Vagina (tissue), 2 donors: Measurements from ENCODE around the gene EEIG1. TPM values are rescaled to one million over a fixed set of nuclear protein-coding genes. Genes with fewer than 3 reads are reported as not detected.
A peak's percentile ranks its signal among the peaks of the same experiment; 100 is the strongest.

Source experiments
- DNase-seq, 2 donors: peaks; one replicate each; pipeline ENCODE4 v3.0.0-alpha.2; 2017; ENCODE audit errors: extremely low spot score in 2 of 2
- H3K27ac ChIP-seq: fragments of 200-600 bp; sonication (generic); one replicate; pipeline ENCODE4 v1.5.1; 2019
- H3K27me3 ChIP-seq: fragments of 200-600 bp; sonication (generic); one replicate; pipeline ENCODE4 v1.5.1; 2019
- H3K36me3 ChIP-seq, 2 donors: fragments of 200-600 bp; sonication (generic); one replicate each; pipeline ENCODE4 v1.5.1; 2017 to 2019
- H3K4me1 ChIP-seq: fragments of 200-600 bp; sonication (generic); one replicate; pipeline ENCODE4 v1.5.1; 2019
- H3K4me3 ChIP-seq, 2 donors: fragments of 200-600 bp; sonication (generic); 1 replicate in 1 of 2; 2 replicates in 1 of 2; pipeline ENCODE4 v1.5.1; 2016 to 2019
- H3K9me3 ChIP-seq: fragments of 200-600 bp; sonication (generic); one replicate; pipeline ENCODE4 v1.5.1; 2019
- POLR2A ChIP-seq, 2 donors: fragments of 450-650 bp; IDR thresholded peaks; one replicate each; pipeline ENCODE4 v1.6.1; 2017; ENCODE audit warnings: antibody characterized with exemption in 2 of 2, mild to moderate bottlenecking in 2 of 2, moderate library complexity in 2 of 2
- POLR2AphosphoS5 ChIP-seq, 2 donors: sonication (generic); formaldehyde crosslinking; IDR thresholded peaks; one replicate each; pipeline ENCODE4 v1.9.0; 2017; ENCODE audit warnings: antibody characterized with exemption in 2 of 2, mild to moderate bottlenecking in 2 of 2, low read depth in 1 of 2; ENCODE audit not compliant: insufficient read depth in 1 of 2
- intact Hi-C: fragments of 100-400 bp; cut with DNase I; formaldehyde crosslinking; loops from one replicate; pipeline ENCODE4 v1.15.1; 2023
- total RNA-seq: library from RNA; depleted of rRNA; stranded (reverse); fragments of >200 nt; gene quantifications from one replicate; pipeline ENCODE4 v1.2.3, GENCODE V29; 2016
- TF ChIP-seq, protein P1 (sequence below), 3 experiments: fragments of 450-650 bp in 2 of 3; fragments of 200-600 bp in 1 of 3; sonication (generic) in 1 of 3; IDR thresholded peaks; one replicate each; pipeline ENCODE4 v1.5.1; 2017 to 2019; ENCODE audit warnings: antibody characterized with exemption in 3 of 3, mild to moderate bottlenecking in 2 of 3, moderate library complexity in 2 of 3

The EEIG1 gene
- total RNA-seq, 1 donor from 2014 or later = 30.9 TPM

DNA sequence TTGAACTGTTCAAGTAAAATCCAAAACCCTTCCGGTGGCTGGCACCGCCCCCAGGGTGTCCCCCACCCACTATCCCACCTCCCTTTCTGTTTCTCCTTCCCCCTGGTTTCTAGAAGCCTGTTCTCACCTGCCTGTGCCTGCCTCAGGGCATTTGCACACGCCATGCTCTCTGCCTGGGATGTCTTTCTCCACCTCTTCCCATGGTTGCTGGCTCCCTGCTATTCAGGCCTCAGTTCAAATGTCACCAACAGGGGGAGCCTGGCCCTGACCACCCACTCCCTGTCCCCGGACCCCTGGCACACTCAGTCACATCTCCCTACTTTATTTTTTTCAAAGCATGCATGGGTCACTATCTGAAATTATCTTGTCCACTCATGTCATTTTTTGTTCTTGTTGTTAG, 39.9 kb upstream of the EEIG1 start:
- intact Hi-C loops = no loop called here
- Histone ChIP-seq H3K36me3 (no peaks in the 10 kb centered on the region), H3K27ac (no peak overlapping the region), H3K27me3 (no peaks in the 10 kb centered on the region), H3K4me3 (no peak overlapping the region), H3K9me3 (no peaks in the 10 kb centered on the region), H3K4me1 (peaks cover 5% of the 10 kb centered on the region)
- TF ChIP-seq, protein P1, sequence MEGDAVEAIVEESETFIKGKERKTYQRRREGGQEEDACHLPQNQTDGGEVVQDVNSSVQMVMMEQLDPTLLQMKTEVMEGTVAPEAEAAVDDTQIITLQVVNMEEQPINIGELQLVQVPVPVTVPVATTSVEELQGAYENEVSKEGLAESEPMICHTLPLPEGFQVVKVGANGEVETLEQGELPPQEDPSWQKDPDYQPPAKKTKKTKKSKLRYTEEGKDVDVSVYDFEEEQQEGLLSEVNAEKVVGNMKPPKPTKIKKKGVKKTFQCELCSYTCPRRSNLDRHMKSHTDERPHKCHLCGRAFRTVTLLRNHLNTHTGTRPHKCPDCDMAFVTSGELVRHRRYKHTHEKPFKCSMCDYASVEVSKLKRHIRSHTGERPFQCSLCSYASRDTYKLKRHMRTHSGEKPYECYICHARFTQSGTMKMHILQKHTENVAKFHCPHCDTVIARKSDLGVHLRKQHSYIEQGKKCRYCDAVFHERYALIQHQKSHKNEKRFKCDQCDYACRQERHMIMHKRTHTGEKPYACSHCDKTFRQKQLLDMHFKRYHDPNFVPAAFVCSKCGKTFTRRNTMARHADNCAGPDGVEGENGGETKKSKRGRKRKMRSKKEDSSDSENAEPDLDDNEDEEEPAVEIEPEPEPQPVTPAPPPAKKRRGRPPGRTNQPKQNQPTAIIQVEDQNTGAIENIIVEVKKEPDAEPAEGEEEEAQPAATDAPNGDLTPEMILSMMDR (IDR thresholded peaks at IDR 0.05) = no peak
- no peak for TF ChIP-seq POLR2AphosphoS5 (IDR thresholded peaks at IDR 0.05; ENCODE audit: insufficient read depth in 1 of 2, low read depth in 1 of 2)
- no peak for TF ChIP-seq POLR2A (IDR thresholded peaks at IDR 0.05)
- no peak for DNase-seq

DNA sequence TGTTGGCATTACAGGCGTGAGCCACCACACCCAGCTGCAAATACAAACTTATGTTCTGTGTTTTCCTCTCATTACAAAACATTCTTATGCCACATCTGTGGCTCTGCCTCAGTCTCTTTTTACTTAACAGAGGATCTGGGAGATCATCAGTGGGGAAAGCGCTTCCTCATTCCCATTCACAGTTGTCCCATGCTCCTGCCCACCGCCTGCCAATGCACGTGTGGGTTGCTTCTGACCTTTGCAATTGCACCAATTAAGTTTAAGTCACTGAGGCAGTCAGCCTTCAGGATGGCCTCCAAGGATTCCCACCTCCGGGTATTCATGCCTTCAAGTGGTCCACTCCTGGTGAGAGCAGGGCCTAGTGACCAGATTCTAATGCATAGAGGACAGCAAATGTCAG, 34.9 kb upstream of the EEIG1 start:
- Histone ChIP-seq H3K27me3 (no peaks in the 10 kb centered on the region), H3K4me1 (no peaks in the 10 kb centered on the region)
- intact Hi-C loops = no loop called here

DNA sequence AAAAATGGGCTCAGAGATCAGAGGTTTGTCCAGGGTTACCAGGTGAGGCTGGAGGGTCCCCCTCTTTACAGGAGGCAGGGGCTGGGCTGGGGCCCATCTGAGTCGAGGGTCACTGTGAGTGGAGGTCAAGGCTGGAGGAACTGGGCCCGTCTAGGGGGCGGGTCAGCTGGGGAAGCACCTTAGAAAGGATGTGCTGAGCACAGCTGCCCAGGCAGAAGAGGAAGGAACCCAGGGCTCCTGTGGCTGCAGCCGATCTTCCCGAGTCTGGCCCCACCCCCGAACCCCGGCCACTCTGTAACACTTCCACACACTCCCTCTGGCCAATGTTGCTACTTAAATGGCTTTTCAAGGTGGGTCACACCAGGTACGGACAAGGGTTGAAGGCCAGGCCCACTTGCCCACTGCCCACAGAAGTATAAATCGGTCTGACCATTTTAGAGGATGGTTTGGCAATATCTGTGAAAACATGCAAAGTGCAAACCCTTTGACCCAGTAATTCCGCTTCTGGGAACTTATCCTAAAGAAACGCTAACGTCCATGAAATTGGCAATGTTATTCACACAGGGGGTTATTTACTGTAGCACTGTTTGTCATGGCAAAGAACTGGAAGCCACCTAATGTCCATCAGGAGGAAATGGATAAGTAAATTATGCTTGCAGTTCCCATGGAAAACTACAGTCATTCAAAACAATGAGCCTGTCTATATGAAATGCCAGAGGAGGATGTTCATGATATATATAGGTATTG, 30.5 kb upstream of the EEIG1 start:
- Histone ChIP-seq H3K9me3 (no peaks in the 10 kb centered on the region), H3K27ac (no peak overlapping the region), H3K36me3 (no peaks in the 10 kb centered on the region), H3K4me3 (no peak overlapping the region), H3K4me1 (peaks cover 17% of the 10 kb centered on the region), H3K27me3 (no peaks in the 10 kb centered on the region)
- TF ChIP-seq, protein P1 (IDR thresholded peaks at IDR 0.05) = no peak
- TF ChIP-seq POLR2AphosphoS5 (IDR thresholded peaks at IDR 0.05; ENCODE audit: insufficient read depth in 1 of 2, low read depth in 1 of 2) (no peak), POLR2A (IDR thresholded peaks at IDR 0.05) (no peak)
- DNase-seq = no peak
- intact Hi-C loops = no loop called here

More for the DNA sequence above, 34.9 kb upstream of the EEIG1 start:
- Histone ChIP-seq H3K36me3 (no peaks in the 10 kb centered on the region), H3K4me3 (no peak overlapping the region), H3K9me3 (no peaks in the 10 kb centered on the region), H3K27ac (no peak overlapping the region)
- TF ChIP-seq, protein P1 (IDR thresholded peaks at IDR 0.05) = no peak
- no peak for TF ChIP-seq POLR2AphosphoS5 (IDR thresholded peaks at IDR 0.05; ENCODE audit: insufficient read depth in 1 of 2, low read depth in 1 of 2)
- TF ChIP-seq POLR2A (IDR thresholded peaks at IDR 0.05) = no peak
- no peak for DNase-seq

DNA sequence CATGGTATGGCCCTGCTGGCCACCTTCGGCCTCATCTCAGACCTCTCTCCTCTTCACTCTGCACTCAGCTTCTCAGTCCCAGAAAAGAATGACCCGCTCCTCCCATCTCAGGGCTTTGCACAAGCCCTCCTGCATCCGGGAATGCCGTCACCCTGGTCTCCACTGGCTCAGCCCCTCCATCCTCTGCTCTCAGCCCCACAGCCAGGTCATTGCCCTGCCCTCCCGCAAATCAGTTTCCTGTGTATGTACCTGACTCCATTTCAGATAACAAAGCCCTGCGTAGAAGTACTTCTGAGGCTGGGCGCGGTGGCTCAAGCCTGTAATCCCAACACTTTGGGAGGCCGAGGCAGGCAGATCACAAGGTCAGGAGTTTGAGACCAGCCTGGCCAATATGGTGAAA, 28.9 kb upstream of the EEIG1 start:
- Histone ChIP-seq H3K4me3 (no peak overlapping the region), H3K4me1 (peaks cover 23% of the 10 kb centered on the region), H3K36me3 (no peaks in the 10 kb centered on the region), H3K27me3 (no peaks in the 10 kb centered on the region), H3K9me3 (no peaks in the 10 kb centered on the region), H3K27ac (no peak overlapping the region)
- intact Hi-C loops = no loop called here
- no peak for TF ChIP-seq POLR2AphosphoS5 (IDR thresholded peaks at IDR 0.05; ENCODE audit: insufficient read depth in 1 of 2, low read depth in 1 of 2)
- DNase-seq = no peak

DNA sequence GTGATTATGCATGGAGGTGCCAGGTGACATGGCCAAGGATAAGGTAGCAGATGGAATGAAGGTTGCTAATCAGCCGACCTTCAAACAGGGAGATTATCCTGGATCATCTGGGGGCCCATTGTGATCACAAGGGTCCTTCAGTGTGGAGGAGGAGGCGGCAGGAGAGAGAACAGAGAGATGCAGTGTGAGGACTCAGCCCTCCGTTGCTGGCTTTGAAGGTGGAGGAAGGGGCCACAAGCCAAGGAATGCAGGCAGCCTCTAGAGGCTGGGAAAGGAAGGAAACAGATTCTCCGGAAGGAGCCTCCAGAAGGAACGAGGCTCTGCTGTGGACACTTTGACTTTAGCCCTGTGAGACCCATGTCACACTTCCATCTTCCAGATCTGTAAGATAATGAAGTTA, 27.4 kb upstream of the EEIG1 start:
- Histone ChIP-seq H3K9me3 (no peaks in the 10 kb centered on the region), H3K4me3 (no peak overlapping the region), H3K27me3 (no peaks in the 10 kb centered on the region), H3K27ac (no peak overlapping the region), H3K36me3 (no peaks in the 10 kb centered on the region), H3K4me1 (peaks cover 23% of the 10 kb centered on the region)
- intact Hi-C loops = no loop called here
- no peak for DNase-seq
- no peak for TF ChIP-seq POLR2AphosphoS5 (IDR thresholded peaks at IDR 0.05; ENCODE audit: insufficient read depth in 1 of 2, low read depth in 1 of 2)
- no peak for TF ChIP-seq POLR2A (IDR thresholded peaks at IDR 0.05)

DNA sequence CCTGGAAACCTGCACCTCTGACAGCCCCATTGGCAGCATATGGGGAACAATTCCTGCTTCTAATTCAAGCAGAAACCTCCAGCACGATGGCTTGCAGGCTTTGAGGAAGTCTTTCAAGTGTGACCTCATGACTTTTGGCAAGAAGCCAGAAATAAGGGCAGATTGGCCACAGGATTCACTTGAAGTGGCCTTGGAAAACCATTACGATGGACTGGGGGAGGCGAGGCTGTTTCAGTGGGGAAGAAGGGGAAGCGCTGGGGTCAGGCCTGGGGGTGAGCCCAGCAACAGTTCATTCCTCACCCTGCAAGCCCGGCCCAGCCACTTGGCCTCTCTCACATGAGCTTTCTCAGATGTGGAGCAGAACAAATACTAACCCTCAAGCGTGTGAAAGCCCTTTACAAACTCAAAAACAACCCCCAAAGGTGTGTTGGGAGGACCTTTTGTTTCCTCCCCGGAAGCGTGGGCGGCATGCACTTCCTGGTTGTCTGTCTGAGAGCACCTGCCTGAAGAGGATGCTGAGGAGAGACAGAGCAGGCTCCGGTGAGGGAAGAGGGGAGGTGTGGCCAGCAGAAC, 26.9 kb upstream of the EEIG1 start:
- peaks cover 23% of the 10 kb centered on the region for H3K4me1 ChIP-seq
- no peak overlapping the region for H3K4me3 ChIP-seq
- TF ChIP-seq POLR2AphosphoS5 (IDR thresholded peaks at IDR 0.05; ENCODE audit: insufficient read depth in 1 of 2, low read depth in 1 of 2) (peak in 1 of 2 donors; percentile 55), POLR2A (IDR thresholded peaks at IDR 0.05) (no peak)
- intact Hi-C loops = no loop called here
- DNase-seq = no peak
- no peaks in the 10 kb centered on the region for H3K9me3 ChIP-seq
- no peaks in the 10 kb centered on the region for H3K36me3 ChIP-seq
- H3K27ac ChIP-seq = peak overlapping the region; percentile 36
- H3K27me3 ChIP-seq = no peaks in the 10 kb centered on the region
